ENCODE measurements around the gene SULT6B1. TPM values are rescaled to one million over a fixed set of nuclear protein-coding genes. Genes with fewer than 3 reads are reported as not detected.
A peak's percentile ranks its signal among the peaks of the same experiment; 100 is the strongest.

Gene SULT6B1
- total RNA-seq (ENCODE audit: unreplicated experiment) = not detected
- long read RNA-seq = 0 reads

- Mint-ChIP-seq H3K4me1 (ENCODE audit: unreplicated experiment) (no peaks in the 10 kb centered on the region), H3K9me3 (ENCODE audit: unreplicated experiment) (no peaks in the 10 kb centered on the region), H3K4me3 (ENCODE audit: unreplicated experiment) (no peak within 1 kb of the TSS), H3K27ac (ENCODE audit: unreplicated experiment) (no peak within 1 kb of the TSS), H3K36me3 (ENCODE audit: low read depth, unreplicated experiment) (no peaks in the 10 kb centered on the region), H3K27me3 (ENCODE audit: unreplicated experiment) (peaks cover 3% of the 10 kb centered on the region)
- no peak for DNase-seq (ENCODE audit: low spot score)
- no peak for TF ChIP-seq CTCF (IDR thresholded peaks at IDR 0.05; ENCODE audit: unreplicated experiment)
Measured at GRCh38 chr2:37188570-37188969, at the start of gene SULT6B1. Gene SULT6B1 (minus strand): TSS chr2:37188670. CDS start chr2:37188640, 30 bp downstream.

GRCh38 chr2:37232131-37232933 is 43.9 kb upstream of the SULT6B1 start:
- Mint-ChIP-seq H3K4me1 (ENCODE audit: unreplicated experiment) (peaks cover 2% of the 10 kb centered on the region), H3K36me3 (ENCODE audit: low read depth, unreplicated experiment) (peaks cover 15% of the 10 kb centered on the region), H3K27me3 (ENCODE audit: unreplicated experiment) (no peaks in the 10 kb centered on the region), H3K4me3 (ENCODE audit: unreplicated experiment) (no peak overlapping the region), H3K9me3 (ENCODE audit: unreplicated experiment) (no peaks in the 10 kb centered on the region), H3K27ac (ENCODE audit: unreplicated experiment) (no peak overlapping the region)
- TF ChIP-seq CTCF (IDR thresholded peaks at IDR 0.05; ENCODE audit: unreplicated experiment) = no peak
- peak; percentile 12 for DNase-seq (ENCODE audit: low spot score)

GRCh38 chr2:37231241-37232130 is 43.0 kb upstream of the SULT6B1 start, which contains the start of the genes CEBPZ and NDUFAF7:
Gene CEBPZ (minus strand): TSS chr2:37231596. CDS start chr2:37231567, 29 bp downstream.
Gene NDUFAF7 (plus strand): TSS chr2:37231658. CDS start chr2:37231706, 48 bp downstream.
- Mint-ChIP-seq H3K36me3 (ENCODE audit: low read depth, unreplicated experiment) (peaks cover 18% of the 10 kb centered on the region), H3K4me3 (ENCODE audit: unreplicated experiment) (no peak within 1 kb of the TSS), H3K27me3 (ENCODE audit: unreplicated experiment) (no peaks in the 10 kb centered on the region), H3K4me1 (ENCODE audit: unreplicated experiment) (peaks cover 4% of the 10 kb centered on the region), H3K27ac (ENCODE audit: unreplicated experiment) (no peak within 1 kb of the TSS), H3K9me3 (ENCODE audit: unreplicated experiment) (no peaks in the 10 kb centered on the region)
- DNase-seq (ENCODE audit: low spot score) = peak; percentile 82
- no peak for TF ChIP-seq CTCF (IDR thresholded peaks at IDR 0.05; ENCODE audit: unreplicated experiment)

- Mint-ChIP-seq H3K4me1 (ENCODE audit: unreplicated experiment) (peaks cover 8% of the 10 kb centered on the region), H3K9me3 (ENCODE audit: unreplicated experiment) (no peaks in the 10 kb centered on the region), H3K27ac (ENCODE audit: unreplicated experiment) (no peak overlapping the region), H3K4me3 (ENCODE audit: unreplicated experiment) (no peak overlapping the region), H3K36me3 (ENCODE audit: low read depth, unreplicated experiment) (peaks cover 13% of the 10 kb centered on the region), H3K27me3 (ENCODE audit: unreplicated experiment) (no peaks in the 10 kb centered on the region)
- DNase-seq (ENCODE audit: low spot score) = peak; percentile 4
- no peak for TF ChIP-seq CTCF (IDR thresholded peaks at IDR 0.05; ENCODE audit: unreplicated experiment)
Measured at GRCh38 chr2:37230581-37230980, 42.1 kb upstream of the SULT6B1 start.

Data from endothelial cell (in vitro differentiated cells).